ENCODE results near the gene CDK5RAP1. TPM values are rescaled to one million over a fixed set of nuclear protein-coding genes. Genes with fewer than 3 reads are reported as not detected.
"Not testable (repeated sequence)": the region's sequence is repeated elsewhere in the genome, so short reads cannot be mapped to it uniquely, and the experiment has no call there.

The CDK5RAP1 gene
- total RNA-seq, 1 donor from 2014 or later = 38.5 TPM

DNA sequence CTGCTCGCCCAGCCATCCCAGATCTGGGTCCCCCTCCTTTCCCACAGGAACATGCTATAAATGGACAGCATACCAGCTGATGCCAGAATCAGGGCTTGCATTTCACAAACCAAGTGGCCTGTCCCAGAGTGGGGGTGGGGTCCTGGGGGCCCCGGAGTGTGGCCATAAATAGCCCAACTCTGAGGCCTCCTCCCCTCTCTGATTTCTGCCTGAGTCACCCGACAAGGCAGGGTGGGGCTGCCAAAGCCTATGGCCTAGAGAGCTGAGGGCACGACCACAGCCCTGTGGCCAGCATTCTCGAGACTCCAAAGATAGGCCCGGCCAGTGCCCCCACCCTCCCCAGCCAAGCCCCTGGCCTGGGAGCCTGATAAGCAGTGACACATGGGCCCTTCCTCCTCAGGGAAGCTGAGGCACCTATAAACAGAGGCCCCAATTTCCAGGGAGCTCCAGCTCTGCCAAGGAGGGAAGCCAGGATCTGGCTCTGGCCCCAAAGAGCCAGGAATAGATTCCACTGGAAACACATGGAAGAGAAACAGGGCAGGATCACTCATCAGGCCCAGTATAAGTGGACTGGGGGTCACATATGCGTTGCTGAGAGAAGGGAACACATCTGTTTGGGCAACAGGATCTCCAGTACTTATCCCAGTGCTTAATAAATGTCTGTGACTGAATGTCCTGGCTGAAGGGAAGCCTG is 22.0 kb upstream of the CDK5RAP1 start:
- intact Hi-C loops (cut with micrococcal nuclease) = no loop called here

DNA sequence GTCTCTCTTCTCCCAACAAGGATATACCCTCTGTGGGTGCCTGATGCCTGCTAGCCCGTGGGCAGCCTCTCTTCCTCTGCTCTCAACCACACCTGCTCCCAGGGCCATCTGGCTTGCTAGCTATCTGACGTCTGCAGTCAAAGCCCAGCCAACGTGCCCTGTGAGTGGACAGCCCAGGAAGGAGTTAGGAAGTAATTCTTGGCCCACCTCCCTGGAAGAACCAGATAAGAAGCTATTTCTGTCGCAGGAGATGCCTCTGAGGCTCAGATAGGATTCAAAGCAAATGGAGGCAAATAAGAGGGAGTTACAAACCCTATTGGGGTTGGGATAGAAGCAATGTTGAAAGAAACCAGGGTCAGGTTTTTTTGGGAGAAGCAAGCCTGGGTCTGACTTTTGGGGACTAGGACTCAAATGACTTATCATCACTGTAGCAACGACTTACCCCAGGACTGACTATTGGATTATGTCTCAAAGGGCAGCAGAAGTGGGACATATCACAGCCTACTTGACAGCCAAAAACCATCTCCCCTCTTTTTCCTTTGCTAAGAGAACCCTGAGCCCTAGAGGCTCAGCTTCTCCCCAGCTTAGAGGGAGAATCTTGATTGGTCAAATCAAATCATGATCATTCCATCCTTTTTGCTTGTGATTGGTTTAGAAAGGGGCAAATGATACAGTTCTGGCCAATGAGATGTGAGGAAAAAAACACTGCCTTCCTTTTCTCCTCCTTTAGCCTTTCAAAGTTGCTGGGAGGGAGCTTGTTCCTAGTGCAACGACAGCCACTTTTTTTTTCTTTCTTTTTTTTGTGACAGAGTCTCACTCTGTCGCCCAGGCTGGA is 18.0 kb upstream of the CDK5RAP1 start:
- intact Hi-C loops (cut with micrococcal nuclease) = no loop called here

- intact Hi-C loops (cut with micrococcal nuclease) = no loop called here
Measured at GRCh38 chr20:33418033-33418432, 16.7 kb upstream of the CDK5RAP1 start.

DNA sequence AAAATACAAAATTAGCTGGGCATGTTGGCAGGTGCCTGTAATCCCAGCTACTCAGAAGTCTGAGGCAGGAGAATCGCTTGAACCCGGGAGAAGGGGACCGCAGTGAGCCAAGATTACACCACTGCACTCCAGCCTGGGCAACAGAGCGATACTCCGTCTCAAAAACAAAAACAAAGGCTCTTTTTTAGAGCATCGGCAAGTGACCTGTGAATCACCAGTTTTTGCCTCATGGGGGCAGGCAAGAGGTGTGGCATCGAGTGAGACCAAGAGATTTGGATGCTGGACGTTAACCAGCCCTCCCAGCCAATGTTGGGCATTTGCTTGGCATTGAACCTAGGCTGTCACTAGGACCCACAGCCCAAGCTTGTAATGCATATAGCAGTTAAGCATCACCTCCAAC is 14.6 kb upstream of the CDK5RAP1 start:
- intact Hi-C loops (cut with micrococcal nuclease) = no loop called here

GRCh38 chr20:33412484-33412838 is 11.1 kb upstream of the CDK5RAP1 start:
- intact Hi-C loops (cut with micrococcal nuclease) = no loop called here

DNA sequence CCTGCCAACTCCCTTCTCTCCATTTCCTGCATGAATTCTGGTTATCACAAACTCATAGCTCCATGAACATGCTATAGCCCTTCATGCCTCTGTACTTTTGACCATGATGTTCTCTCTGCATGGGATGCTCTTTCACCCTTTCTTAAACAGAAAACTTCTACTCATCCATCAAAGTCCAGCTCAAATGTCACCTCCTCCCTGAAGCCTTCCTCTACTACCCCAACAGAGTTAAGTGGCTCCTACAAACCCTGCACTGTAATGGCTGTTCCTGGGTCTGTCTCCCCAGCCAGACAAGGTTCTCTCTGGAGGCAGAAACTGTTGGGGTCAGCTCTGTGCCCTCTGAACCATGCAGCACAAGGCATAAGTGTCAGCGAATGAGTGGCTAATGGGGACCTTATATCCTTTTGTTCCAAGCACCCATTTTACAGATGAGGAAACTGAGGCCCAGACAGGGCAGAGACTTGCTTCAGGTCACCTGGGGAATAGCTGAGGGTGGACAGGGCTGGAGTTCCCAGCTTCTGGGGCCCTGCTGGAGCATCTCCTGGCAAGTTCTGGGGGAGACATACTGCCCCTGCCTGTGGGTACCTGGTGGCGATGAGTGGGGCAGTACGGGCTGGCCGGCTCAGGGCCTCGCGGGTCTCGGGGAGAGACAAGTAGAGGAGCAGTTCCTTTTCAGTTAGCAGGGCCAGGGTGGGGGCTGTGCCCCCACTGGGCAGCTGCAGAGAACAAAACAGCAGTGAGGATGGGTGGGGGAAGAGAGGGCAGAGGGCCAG is 10.6 kb upstream of the CDK5RAP1 start:
- intact Hi-C loops (cut with micrococcal nuclease) = no loop called here

GRCh38 chr20:33411242-33411641 is 9.9 kb upstream of the CDK5RAP1 start:
- intact Hi-C loops (cut with micrococcal nuclease) = no loop called here

- intact Hi-C loops (cut with micrococcal nuclease) = no loop called here
Measured at GRCh38 chr20:33410081-33410742, 8.9 kb upstream of the CDK5RAP1 start.

DNA sequence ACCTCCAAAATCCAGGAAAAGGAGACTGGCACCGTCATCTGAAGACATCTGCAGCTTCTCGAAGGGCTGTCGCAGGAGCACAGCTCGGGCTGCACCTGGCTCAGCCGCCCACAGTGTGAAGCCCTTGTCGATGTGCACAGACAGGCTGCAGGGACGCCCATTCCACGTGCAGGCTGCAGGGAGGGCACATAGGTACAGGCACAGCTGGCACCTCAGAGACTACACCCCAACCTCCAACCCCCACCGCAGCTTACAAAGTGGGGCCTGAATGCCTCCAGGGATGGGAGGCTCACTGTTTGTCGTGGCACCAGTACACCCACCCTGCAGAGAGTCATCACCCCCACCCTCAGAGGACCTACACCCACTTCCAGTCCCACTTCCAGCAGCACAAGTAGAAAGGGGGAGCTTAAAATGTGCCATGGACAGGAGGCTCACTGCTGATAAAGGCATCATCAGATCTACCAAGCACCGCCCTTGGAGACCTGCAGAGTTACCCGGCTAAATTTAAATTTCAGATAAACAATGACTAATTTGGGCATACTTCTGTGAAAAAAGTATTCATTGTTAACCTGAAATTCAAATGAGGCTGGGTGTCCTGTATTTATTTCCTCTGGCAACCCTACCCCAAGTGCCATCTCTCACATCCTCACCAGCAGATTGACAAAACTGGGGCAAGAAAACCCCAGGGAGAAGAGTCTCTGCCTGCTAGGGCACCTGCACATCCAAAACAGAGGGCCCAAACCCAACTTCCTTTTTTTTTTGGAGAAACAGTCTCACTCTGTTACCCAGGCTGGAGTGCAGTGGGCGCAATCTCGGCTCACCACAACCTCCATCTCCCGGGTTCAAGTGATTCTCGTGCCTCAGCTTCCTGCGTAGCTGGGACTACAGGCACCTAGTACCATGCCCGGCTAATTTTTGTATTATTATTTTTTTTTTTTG is 7.7 kb upstream of the CDK5RAP1 start:
- intact Hi-C loops (cut with micrococcal nuclease) = no loop called here

DNA sequence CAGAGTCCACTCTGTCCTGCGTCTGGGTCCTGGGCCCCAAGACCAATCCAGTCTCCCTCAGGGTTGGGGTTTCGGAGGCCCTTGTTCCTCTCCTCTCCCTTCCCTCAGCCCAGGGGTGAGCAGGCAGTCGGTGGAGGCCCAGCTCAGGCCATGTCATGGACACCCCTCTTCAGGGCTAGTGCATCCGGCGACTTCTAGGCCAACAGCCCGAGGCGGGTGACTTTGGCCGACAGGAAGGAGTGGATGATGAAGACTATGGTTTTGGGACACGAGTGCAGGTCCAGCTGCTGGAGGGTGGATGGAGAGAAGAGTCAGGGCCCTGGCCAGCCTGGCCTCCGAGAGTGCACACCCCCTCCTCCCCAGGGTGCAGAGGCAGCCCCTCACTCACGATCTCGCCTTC is 7.0 kb upstream of the CDK5RAP1 start:
- intact Hi-C loops (cut with micrococcal nuclease) = no loop called here

DNA sequence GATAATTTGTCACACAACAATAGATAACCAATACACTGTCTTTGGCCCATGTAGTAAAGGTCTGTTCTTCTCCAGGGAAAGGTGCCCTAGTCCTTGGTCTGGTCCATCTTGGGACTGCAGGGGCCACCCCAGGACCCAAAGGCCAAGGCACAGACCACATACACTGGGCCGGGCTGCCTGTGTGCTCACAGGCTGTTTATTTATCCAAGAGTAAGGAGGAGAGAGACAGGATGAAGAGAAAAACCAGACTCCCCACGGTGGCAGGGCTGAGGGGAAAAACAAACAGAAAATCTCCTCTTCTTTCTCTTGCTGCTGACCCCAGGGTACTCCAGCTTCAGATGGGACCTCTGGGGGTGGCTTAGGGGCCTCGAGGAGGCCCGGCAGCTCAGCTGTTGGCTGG is 6.5 kb upstream of the CDK5RAP1 start:
- intact Hi-C loops (cut with micrococcal nuclease) = no loop called here

GRCh38 chr20:33407251-33407650 is 5.9 kb upstream of the CDK5RAP1 start:
- intact Hi-C loops (cut with micrococcal nuclease) = no loop called here

DNA sequence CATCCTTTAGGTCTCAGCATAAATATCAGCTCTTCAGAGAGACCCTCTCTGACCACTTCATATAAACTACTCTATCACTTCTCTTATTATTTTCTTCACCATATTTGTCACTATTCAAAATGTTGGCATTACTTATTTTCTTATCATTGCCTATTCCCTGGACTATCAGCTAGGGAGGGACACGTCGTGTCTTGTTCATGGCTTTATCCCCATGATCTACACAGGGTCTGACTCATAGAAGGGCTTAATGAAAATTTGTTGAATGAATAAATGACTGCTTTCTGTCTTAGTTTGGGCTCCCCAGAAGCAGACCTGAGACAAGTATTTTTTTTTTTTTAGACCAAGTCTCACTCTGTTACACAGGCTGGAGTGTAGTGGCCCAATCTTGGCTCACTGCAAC is 3.0 kb upstream of the CDK5RAP1 start:
- intact Hi-C loops (cut with micrococcal nuclease) = no loop called here

GRCh38 chr20:33401921-33402369 is 626 bp upstream of the CDK5RAP1 start:
- intact Hi-C loops (cut with micrococcal nuclease) = loop anchor here (1.0 to 2.0 kb wide), 3 partner anchors 42 to 591 kb away; partner anchors contain the start of genes ACTL10 and RALY

DNA sequence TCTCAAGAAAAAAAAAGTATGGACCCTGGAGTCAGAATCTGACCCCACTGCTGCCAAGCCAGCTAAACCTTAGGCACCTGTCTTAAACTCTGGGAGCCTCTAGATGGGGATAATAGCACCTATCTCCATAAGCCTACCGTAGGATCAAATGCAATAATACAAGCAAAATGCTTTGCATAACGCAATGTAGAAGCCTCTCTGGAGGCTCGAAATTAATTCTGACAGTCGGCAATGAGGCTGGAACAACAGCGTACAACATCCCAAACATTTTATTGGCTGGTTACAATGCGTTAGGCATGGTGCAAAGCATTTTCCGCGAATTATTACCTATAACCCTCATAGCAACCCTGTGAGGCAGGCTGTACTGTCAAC is 521 bp downstream of the CDK5RAP1 start:
- intact Hi-C loops (cut with micrococcal nuclease) = loop anchor here (1.0 to 2.0 kb wide), 3 partner anchors 44 to 593 kb away; partner anchors contain the start of genes ACTL10 and RALY

- intact Hi-C loops (cut with micrococcal nuclease) = loop anchor here (2.0 kb wide), 1 partner anchor 267 kb away; the partner anchor contains the start of gene ACTL10
Measured at GRCh38 chr20:33399924-33400323, 1.4 kb downstream of the CDK5RAP1 start.

- intact Hi-C loops (cut with micrococcal nuclease) = no loop called here
Measured at GRCh38 chr20:33394718-33395117, 6.6 kb downstream of the CDK5RAP1 start.

- intact Hi-C loops (cut with micrococcal nuclease) = no loop called here
Measured at GRCh38 chr20:33393609-33394008, 7.7 kb downstream of the CDK5RAP1 start.

- intact Hi-C loops (cut with micrococcal nuclease) = no loop called here
Measured at GRCh38 chr20:33391722-33392415, 9.4 kb downstream of the CDK5RAP1 start.

- intact Hi-C loops (cut with micrococcal nuclease) = not testable (repeated sequence)
Measured at GRCh38 chr20:33389326-33389725, 12.0 kb downstream of the CDK5RAP1 start.
